Panc1 (cell line): ENCODE results near the gene FBXO31.

ENCODE experiments used
- CTCF ChIP-seq: fragments of 450-650 bp; IDR thresholded peaks from 2 replicates; pipeline ENCODE4 v1.5.1; 2017; ENCODE audit warnings: mild to moderate bottlenecking
- POLR2AphosphoS5 ChIP-seq: IDR thresholded peaks from 2 replicates; pipeline ENCODE4 v1.6.1; 2012; ENCODE audit warnings: mild to moderate bottlenecking, low read depth, low read length, moderate library complexity
- REST ChIP-seq, 2 experiments: IDR thresholded peaks; 2 replicates each; pipeline ENCODE4 v1.6.1; 2011 to 2012; ENCODE audit warnings: low read depth in 2 of 2, control low read depth in 1 of 2, low read length in 1 of 2, mild to moderate bottlenecking in 1 of 2, moderate library complexity in 1 of 2; ENCODE audit not compliant: insufficient read depth in 1 of 2

DNA sequence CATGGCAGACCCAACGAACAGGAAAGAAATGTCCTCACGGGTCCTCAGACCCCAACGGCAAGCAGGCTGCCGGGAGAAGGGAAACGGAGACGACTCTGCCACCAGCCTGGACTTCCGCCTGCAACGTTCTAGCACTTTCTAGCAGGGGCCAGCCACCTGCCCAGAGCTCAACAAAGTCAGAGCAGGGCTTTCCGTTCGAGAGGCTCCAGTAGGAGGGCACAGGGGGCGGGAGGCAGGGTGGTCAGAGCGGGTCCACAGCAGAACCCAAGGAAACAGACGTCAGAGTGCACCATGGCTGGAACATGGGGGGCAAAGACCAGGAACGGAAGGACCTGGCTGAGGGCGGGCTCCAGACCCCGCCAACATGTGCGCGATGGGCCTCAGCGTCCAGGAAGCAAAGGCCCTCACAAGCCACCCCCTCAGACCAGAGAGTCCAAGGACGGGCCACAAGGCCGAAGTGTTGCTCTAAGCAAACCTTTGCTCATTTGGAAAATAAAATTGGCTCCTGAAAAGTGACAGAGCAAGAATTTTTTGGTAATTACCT lies 37.0 kb downstream of the FBXO31 start:
- TF ChIP-seq POLR2AphosphoS5 (no peak), CTCF (no peak), REST (IDR thresholded peaks at IDR 0.05; ENCODE audit: insufficient read depth in 1 of 2, low read depth in 2 of 2, low read length in 1 of 2) (no peak)
